ENCODE measurements around the gene DTNA.
"Not testable (repeated sequence)": the region's sequence is repeated elsewhere in the genome, so short reads cannot be mapped to it uniquely, and the experiment has no call there.

Gene DTNA

DNA sequence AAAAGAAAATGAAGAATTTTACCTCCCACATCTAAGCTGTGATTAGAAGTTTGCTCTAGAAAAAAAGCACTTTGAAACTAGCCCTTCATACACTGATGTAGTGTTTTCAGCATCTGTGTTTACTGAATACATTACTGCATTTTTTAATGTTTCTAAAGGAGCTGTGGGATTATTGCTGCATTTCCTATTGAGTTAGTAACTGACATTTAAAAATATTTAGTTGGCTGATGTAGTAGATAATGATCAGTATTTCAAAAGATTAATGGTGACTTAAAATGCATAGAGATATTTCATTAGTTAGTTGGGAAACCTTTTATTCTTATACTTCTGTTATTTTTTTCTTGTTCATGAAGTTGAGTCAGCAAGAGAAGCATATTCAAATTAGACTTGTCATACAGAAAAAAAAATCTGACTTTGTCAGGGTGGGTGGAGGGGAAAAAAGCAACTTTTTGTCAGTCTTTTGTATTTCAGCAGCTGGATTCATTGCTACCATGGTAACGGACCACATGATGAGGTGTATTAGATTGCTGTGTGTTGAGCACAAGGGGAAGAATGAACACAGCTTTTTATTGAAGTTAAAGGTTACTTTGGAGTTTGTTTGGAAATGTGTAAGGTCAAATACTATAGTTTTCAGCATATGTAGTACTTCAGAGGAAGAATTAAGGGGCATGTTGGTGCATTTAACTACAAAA, at the start of gene DTNA:
TSS of gene DTNA (plus strand) at position 549 of the 692 bp plus-strand sequence. CDS start 45,679 bp downstream, outside the sequence.
- Mint-ChIP-seq H3K4me3 (no peak within 1 kb of the TSS), H3K36me3 (ENCODE audit: low read depth) (no peaks in the 10 kb centered on the region), H3K4me1 (ENCODE audit: low read depth) (no peaks in the 10 kb centered on the region), H3K9me3 (no peaks in the 10 kb centered on the region), H3K27me3 (peaks cover 13% of the 10 kb centered on the region), H3K27ac (no peak within 1 kb of the TSS)
- no peak for DNase-seq

DNA sequence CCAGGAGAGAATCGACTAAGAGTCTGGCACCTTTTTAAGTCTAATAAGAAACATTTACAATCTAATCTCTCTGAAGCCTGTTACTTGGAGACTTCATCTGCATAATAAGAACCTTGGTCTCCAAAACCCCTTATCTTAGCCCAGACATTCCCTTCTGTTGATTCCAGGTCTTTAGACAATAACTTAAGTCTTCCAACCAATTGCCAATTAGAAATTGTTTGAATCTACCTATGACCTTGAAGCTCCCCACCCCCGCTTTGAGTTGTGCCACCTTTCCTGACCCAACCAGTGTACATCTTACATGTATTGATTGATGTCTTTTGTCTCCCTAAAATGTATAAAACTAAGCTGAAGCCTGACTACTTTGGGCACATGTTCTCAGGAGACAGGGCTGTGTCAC, 49.5 kb upstream of the DTNA start:
- Mint-ChIP-seq H3K9me3 (no peaks in the 10 kb centered on the region), H3K27me3 (peaks cover 15% of the 10 kb centered on the region), H3K4me3 (no peak overlapping the region), H3K36me3 (ENCODE audit: low read depth) (no peaks in the 10 kb centered on the region), H3K4me1 (ENCODE audit: low read depth) (no peaks in the 10 kb centered on the region), H3K27ac (no peak overlapping the region)
- DNase-seq, result no peak

DNA sequence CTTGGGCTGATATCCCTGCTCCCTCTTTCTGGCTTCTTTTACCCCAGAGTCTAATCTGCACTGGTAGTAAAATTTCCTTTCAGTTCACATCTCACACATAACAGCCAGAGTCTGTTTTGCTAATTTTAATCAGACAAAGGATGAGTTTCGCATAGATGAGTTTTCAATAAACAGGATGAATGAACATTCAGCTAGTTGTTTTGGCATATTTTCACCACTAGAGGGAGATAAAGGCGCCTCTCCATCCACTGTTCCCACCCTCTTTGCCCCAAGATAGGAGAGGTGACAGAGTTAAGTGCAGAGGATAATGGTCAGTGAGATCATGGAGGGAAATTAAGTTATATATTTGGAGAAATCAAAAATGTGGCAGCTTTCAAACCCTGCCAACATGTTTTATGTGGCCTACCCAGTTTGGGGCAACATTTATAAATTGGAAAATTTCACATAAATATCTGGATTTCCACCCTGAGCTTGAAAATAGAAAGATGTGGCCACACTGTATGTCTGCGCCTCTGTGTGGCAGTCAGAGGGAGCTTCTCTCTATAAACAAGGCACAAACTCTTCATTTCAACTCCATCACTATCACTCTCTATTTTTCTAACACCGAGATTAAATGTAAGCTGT, 48.5 kb upstream of the DTNA start:
- H3K36me3 Mint-ChIP-seq (ENCODE audit: low read depth), result no peaks in the 10 kb centered on the region
- no peaks in the 10 kb centered on the region for H3K4me1 Mint-ChIP-seq (ENCODE audit: low read depth)
- no peak for DNase-seq
- no peak overlapping the region for H3K27ac Mint-ChIP-seq
- H3K9me3 Mint-ChIP-seq, result no peaks in the 10 kb centered on the region
- no peak overlapping the region for H3K4me3 Mint-ChIP-seq
- H3K27me3 Mint-ChIP-seq, result peaks cover 15% of the 10 kb centered on the region

DNA sequence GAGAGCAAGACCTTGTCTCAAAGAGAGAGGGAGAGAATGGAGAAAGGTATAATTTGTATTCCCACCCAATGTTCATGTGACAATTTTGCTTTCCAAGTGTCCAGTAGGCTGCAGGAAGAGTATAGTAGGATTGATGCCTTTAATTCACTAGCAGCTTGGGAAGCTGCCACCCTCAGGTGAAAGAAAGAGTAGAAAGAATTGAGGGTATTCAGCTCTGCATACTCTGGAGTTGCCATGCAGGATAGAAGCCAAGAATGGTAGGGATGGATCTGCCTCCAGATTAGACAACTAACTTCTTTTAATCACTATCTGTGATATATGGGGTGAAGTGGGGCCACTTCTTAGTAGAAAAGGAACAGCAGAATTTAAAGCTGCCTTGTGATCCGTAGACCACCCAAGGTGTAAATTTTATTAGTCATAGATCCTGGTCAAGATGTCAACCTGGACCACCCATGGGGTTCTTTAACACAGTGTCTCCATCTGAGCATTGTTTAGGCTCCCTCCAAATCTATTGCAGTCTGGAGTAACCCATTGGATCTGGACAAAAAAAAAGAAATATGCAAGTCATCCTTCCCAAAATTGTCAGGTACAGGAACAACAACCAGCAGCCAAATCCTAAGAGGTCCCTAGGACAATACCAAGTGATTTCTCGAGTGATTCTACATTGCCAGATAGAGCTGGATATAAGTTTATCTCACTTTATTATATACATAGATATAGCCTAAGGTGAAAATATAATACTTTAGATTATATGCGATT, 33.1 kb upstream of the DTNA start:
- Mint-ChIP-seq H3K9me3 (no peaks in the 10 kb centered on the region), H3K36me3 (ENCODE audit: low read depth) (no peaks in the 10 kb centered on the region), H3K4me1 (ENCODE audit: low read depth) (no peaks in the 10 kb centered on the region), H3K27me3 (no peaks in the 10 kb centered on the region), H3K4me3 (no peak overlapping the region), H3K27ac (no peak overlapping the region)
- no peak for DNase-seq

DNA sequence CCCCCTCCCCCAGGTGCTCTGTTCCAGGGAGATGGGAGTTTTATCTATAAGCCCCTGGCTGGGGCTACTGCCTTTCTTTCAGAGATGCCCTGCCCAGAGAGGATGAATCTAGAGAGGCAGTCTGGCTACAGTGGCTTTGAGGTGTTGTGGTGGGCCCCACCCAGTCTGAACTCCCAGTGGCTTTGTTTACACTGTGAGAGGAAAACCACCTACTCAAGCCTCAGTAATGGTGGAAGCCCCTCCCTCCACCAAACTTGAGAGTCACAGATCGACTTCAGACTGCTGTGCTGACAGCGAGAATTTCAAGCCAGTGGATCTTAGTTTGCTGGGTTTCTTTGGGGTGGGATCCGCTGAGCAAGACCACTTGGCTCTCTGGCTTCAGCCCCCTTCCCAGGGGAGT, 20.3 kb upstream of the DTNA start:
- H3K36me3 Mint-ChIP-seq (ENCODE audit: low read depth); H3K4me3 Mint-ChIP-seq; DNase-seq; H3K27ac Mint-ChIP-seq; H3K27me3 Mint-ChIP-seq; H3K9me3 Mint-ChIP-seq; H3K4me1 Mint-ChIP-seq (ENCODE audit: low read depth): not testable (repeated sequence)

DNA sequence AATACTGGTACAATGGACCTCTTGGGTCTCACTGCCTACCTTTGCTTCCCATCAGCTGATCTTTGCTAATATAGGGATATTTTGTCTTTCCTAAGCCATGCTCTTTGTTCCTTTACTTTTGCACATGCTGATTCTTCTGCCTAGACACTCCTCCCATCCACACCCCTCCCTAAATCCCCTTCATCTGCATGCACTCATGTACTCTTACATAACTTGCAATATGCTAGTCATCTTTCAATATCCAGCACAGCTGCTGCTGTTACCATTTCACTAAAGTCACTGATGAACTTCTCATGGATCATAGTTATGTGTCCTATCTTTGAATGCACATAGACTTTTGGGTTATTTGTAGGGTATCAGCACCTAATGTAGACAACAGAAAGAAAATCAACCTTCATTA, 18.5 kb upstream of the DTNA start:
- H3K4me3 Mint-ChIP-seq, result no peak overlapping the region
- no peaks in the 10 kb centered on the region for H3K36me3 Mint-ChIP-seq (ENCODE audit: low read depth)
- no peaks in the 10 kb centered on the region for H3K9me3 Mint-ChIP-seq
- no peak overlapping the region for H3K27ac Mint-ChIP-seq
- peaks cover 6% of the 10 kb centered on the region for H3K27me3 Mint-ChIP-seq
- no peak for DNase-seq
- H3K4me1 Mint-ChIP-seq (ENCODE audit: low read depth), result no peaks in the 10 kb centered on the region

DNA sequence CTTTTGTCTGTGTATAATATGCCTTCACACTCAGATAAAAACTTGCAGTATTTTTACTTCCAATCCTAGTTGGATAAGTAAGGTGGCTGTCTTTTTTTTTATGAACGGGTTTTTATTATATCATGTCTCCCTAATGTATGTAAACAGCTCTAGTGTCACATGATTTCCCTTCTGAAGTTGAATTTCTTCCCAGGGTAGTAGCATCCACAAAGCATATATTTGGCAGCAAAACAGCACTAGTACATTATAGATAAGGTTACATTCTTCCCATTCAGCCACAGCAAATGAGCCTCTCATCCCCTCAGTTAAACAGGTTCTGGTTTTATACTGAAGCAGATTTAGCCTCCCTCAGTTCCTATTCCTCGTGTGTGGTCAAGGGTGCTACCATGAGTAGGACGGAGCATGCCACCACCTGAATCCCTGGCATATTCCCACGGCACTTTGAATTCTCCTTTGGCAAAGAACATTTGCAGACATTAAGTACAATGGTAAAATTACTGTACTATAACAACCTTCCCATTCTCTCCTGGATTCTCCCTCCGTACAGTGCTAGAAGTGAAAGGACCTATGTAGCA, 15.4 kb upstream of the DTNA start:
- Mint-ChIP-seq H3K9me3 (no peaks in the 10 kb centered on the region), H3K4me3 (no peak overlapping the region), H3K4me1 (ENCODE audit: low read depth) (no peaks in the 10 kb centered on the region), H3K27ac (no peak overlapping the region), H3K27me3 (peaks cover 6% of the 10 kb centered on the region), H3K36me3 (ENCODE audit: low read depth) (no peaks in the 10 kb centered on the region)
- DNase-seq, result no peak

DNA sequence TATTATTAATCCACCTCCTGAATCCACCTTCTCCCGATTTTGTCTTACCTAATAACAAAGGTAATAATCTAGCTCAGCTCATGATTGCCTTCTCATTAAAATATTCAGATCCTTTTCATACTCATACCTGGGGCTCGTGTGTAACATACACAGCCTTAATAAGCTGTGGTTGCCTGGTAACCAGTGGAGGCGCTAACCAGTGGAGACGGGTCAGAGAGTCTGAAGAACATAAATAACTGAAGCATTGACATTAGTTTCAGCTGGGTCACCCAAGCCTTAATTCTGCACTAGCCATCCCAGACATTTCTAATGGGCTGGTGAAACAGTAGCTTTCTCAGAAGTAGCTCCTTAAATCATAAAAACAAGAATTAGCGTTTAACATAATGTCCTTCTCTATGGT, 14.8 kb upstream of the DTNA start:
- no peak for DNase-seq
- H3K4me3 Mint-ChIP-seq, result no peak overlapping the region
- no peaks in the 10 kb centered on the region for H3K36me3 Mint-ChIP-seq (ENCODE audit: low read depth)
- no peaks in the 10 kb centered on the region for H3K4me1 Mint-ChIP-seq (ENCODE audit: low read depth)
- peaks cover 6% of the 10 kb centered on the region for H3K27me3 Mint-ChIP-seq
- H3K27ac Mint-ChIP-seq, result no peak overlapping the region
- no peaks in the 10 kb centered on the region for H3K9me3 Mint-ChIP-seq

DNA sequence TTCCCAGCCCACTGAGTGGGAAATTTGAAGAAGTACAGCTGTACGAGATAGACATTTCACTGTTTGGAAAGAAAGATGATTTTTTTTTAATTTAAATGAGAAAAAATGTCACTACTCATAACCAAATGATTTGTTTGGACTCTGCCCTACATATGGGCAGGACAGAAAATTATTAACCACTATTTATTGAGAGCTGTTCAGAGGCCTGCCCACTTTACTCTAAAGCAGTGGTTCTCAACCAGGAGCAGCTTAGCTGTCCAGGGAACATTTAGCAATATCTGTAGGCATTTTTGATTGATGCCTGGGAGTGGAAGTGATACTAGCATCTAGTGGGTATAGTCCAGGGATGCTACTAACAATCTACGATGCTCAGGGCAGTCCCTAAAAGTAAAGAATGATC, 13.4 kb upstream of the DTNA start:
- H3K4me1 Mint-ChIP-seq (ENCODE audit: low read depth), result no peaks in the 10 kb centered on the region
- H3K27ac Mint-ChIP-seq, result no peak overlapping the region
- no peaks in the 10 kb centered on the region for H3K36me3 Mint-ChIP-seq (ENCODE audit: low read depth)
- H3K9me3 Mint-ChIP-seq, result no peaks in the 10 kb centered on the region
- H3K27me3 Mint-ChIP-seq, result peaks cover 6% of the 10 kb centered on the region
- H3K4me3 Mint-ChIP-seq, result no peak overlapping the region
- no peak for DNase-seq

DNA sequence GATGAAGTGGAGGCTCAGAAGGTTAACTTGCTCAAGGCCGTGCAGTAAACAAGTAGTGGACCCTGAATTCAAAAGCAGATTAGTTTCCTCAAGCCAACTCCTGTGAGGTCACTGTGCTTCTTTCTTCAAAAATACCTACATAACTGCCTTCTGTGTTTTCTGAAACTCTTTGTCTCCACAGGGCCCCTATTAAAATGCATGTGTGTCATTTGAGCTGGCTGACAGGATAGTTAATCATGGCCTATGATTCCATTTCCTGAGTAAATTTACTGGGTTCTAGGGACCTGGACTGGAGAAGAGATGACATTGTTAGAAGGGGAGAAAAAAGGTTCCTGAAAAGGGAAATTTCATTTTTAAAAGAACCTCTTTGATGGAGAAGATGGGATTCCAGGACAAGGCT, 12.9 kb upstream of the DTNA start:
- Mint-ChIP-seq H3K27ac (no peak overlapping the region), H3K4me3 (no peak overlapping the region), H3K4me1 (ENCODE audit: low read depth) (no peaks in the 10 kb centered on the region), H3K36me3 (ENCODE audit: low read depth) (no peaks in the 10 kb centered on the region), H3K27me3 (peaks cover 6% of the 10 kb centered on the region), H3K9me3 (no peaks in the 10 kb centered on the region)
- no peak for DNase-seq

DNA sequence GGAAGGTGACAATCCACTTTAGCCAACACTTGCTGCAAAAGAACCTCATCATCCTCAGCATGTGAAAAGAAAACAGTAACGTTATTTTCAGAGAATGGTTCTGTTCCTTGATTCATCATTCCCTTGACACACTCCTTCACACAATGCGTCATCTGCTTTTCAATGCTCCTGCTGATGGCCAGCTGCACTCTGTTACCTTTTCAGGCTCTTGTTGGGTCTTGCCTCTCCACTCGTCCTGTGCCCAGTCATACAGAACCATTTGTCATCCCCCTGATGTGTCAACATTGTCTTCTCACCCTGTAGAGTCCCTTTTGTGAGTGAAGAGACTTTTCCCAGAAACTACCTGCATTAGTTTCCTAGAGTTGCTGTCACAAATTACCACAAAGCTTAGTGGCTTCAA, 12.2 kb upstream of the DTNA start:
- Mint-ChIP-seq H3K36me3 (ENCODE audit: low read depth) (no peaks in the 10 kb centered on the region), H3K4me1 (ENCODE audit: low read depth) (no peaks in the 10 kb centered on the region), H3K27ac (no peak overlapping the region), H3K27me3 (peaks cover 6% of the 10 kb centered on the region), H3K4me3 (no peak overlapping the region), H3K9me3 (no peaks in the 10 kb centered on the region)
- no peak for DNase-seq

DNA sequence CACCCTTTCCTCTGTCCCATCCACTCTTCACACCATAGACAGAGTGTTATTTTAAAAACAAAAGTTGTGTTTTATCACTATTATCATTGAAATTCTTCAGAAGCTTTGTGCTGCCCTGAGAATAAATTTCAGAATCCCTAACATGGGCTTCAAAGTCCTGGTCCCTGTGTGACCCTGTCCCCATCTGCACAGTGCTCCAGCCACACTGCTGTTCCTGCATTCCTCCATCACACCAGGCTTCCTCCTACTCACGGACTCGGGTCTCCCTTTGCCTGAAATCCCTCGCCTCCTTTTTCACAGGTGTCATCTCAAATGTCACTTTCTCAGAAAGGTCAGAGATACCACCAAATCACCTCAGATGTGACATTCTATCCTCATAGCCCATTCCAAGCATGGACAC, 8.2 kb upstream of the DTNA start:
- no peaks in the 10 kb centered on the region for H3K9me3 Mint-ChIP-seq
- DNase-seq, result no peak
- H3K27me3 Mint-ChIP-seq, result no peaks in the 10 kb centered on the region
- no peaks in the 10 kb centered on the region for H3K36me3 Mint-ChIP-seq (ENCODE audit: low read depth)
- H3K4me3 Mint-ChIP-seq, result no peak overlapping the region
- H3K27ac Mint-ChIP-seq, result no peak overlapping the region
- no peaks in the 10 kb centered on the region for H3K4me1 Mint-ChIP-seq (ENCODE audit: low read depth)

DNA sequence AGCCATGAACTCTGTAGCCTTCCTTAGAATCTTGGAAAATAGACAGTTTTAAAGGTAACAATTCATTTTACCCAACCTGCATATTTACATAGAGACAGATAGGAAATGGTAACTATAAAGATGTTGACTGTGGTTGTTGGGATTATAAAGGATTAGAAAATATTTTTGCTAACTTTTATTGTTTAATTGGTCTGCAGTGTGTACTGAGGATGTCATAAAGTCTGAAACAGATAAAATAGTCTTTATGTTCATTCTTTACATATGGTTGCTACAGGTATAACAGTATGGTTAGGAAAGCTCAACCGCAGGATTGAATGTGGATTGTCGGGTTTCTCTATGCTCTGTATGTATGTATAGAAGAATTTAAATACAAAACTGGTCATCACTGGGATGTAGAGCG, 7.3 kb upstream of the DTNA start:
- H3K27me3 Mint-ChIP-seq, result peaks cover 4% of the 10 kb centered on the region
- no peaks in the 10 kb centered on the region for H3K9me3 Mint-ChIP-seq
- no peaks in the 10 kb centered on the region for H3K4me1 Mint-ChIP-seq (ENCODE audit: low read depth)
- no peak overlapping the region for H3K27ac Mint-ChIP-seq
- DNase-seq, result no peak
- no peak overlapping the region for H3K4me3 Mint-ChIP-seq
- no peaks in the 10 kb centered on the region for H3K36me3 Mint-ChIP-seq (ENCODE audit: low read depth)

DNA sequence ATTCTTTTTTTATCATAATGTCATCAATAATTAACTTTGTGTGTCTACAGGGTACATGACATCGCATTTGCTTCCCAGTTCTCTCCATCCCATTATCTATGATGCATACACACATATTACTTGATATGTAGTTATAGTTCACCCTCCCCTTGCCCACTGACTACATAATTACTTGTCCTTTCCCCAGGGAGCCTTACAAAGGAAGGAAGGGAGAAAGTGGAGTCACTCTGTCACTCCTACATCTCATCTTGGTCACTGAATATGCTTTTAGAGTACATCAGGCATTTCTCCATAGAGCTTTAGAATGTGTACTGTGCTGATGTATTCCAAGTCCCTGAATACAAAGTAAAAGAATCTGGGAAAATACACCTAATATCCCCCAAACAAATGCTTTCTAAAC, 6.0 kb upstream of the DTNA start:
- Mint-ChIP-seq H3K27me3 (peaks cover 8% of the 10 kb centered on the region), H3K36me3 (ENCODE audit: low read depth) (no peaks in the 10 kb centered on the region), H3K4me1 (ENCODE audit: low read depth) (no peaks in the 10 kb centered on the region), H3K27ac (no peak overlapping the region), H3K9me3 (no peaks in the 10 kb centered on the region), H3K4me3 (no peak overlapping the region)
- no peak for DNase-seq

DNA sequence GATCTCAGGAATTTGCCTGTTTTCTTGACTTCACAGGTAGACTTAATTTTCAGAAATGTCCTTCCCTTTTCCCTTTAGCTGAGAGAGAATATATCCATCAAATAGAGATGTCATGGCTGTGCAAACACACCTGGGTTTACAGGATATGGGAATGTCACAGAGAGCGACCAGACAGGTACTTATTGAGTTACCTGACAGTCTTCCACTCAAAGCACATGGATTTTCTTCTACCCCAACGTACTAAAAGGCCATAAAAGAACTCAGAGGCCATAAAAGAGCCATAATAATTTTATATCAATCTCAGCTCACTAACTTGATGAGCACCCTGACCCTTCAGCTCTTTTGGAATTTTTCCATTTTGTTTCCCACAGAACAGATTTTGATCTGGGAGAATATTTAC, 5.3 kb upstream of the DTNA start:
- Mint-ChIP-seq H3K36me3 (ENCODE audit: low read depth) (no peaks in the 10 kb centered on the region), H3K27me3 (peaks cover 11% of the 10 kb centered on the region), H3K4me1 (ENCODE audit: low read depth) (no peaks in the 10 kb centered on the region), H3K9me3 (no peaks in the 10 kb centered on the region), H3K27ac (no peak overlapping the region), H3K4me3 (no peak overlapping the region)
- no peak for DNase-seq

Data from activated T-cell treated with anti-CD3 and anti-CD28 coated beads, Interleukin-2, amount 50 U/mL, for 24 hours (primary cell).